Activated T-helper 1 cell treated with Interleukin-2 at 50 U/mL for 16 hours (primary cell): Measurements from ENCODE around the gene POC1A.

Experiments
- DNase-seq: peaks from one replicate; pipeline ENCODE4 v3.0.0-alpha.2; 2020; ENCODE audit warnings: low read depth

Gene POC1A

GRCh38 chr3:52150860-52151259 lies 3.4 kb downstream of the POC1A start:
- DNase-seq = no peak

- no peak for DNase-seq
Measured at GRCh38 chr3:52150357-52150756, 3.9 kb downstream of the POC1A start.

- DNase-seq = no peak
Measured at GRCh38 chr3:52149726-52150125, 4.5 kb downstream of the POC1A start.

- no peak for DNase-seq
Measured at GRCh38 chr3:52149021-52149420, 5.2 kb downstream of the POC1A start.

GRCh38 chr3:52147804-52148203 lies 6.4 kb downstream of the POC1A start:
- DNase-seq = no peak

GRCh38 chr3:52146811-52147210 lies 7.4 kb downstream of the POC1A start:
- no peak for DNase-seq

- DNase-seq = no peak
Measured at GRCh38 chr3:52146189-52146588, 8.0 kb downstream of the POC1A start.

GRCh38 chr3:52145736-52146110 lies 8.5 kb downstream of the POC1A start:
- DNase-seq = no peak

GRCh38 chr3:52144796-52145735 lies 9.2 kb downstream of the POC1A start:
- no peak for DNase-seq

- DNase-seq = peak; percentile 73
Measured at GRCh38 chr3:52144034-52144795, 10.0 kb downstream of the POC1A start.

- no peak for DNase-seq
Measured at GRCh38 chr3:52143616-52144015, 10.6 kb downstream of the POC1A start.

GRCh38 chr3:52143156-52143555 lies 11.1 kb downstream of the POC1A start:
- no peak for DNase-seq

GRCh38 chr3:52141751-52142150 lies 12.5 kb downstream of the POC1A start:
- no peak for DNase-seq

- DNase-seq = no peak
Measured at GRCh38 chr3:52140769-52141168, 13.5 kb downstream of the POC1A start.

- no peak for DNase-seq
Measured at GRCh38 chr3:52140000-52140399, 14.2 kb downstream of the POC1A start.

- DNase-seq = no peak
Measured at GRCh38 chr3:52137311-52137710, 16.9 kb downstream of the POC1A start.

- DNase-seq = no peak
Measured at GRCh38 chr3:52136513-52136912, 17.7 kb downstream of the POC1A start.

- no peak for DNase-seq
Measured at GRCh38 chr3:52135332-52135731, 18.9 kb downstream of the POC1A start.

GRCh38 chr3:52134761-52135160 lies 19.5 kb downstream of the POC1A start:
- DNase-seq = no peak

- DNase-seq = no peak
Measured at GRCh38 chr3:52132930-52133329, 21.3 kb downstream of the POC1A start.

GRCh38 chr3:52132041-52132440 lies 22.2 kb downstream of the POC1A start:
- no peak for DNase-seq

- DNase-seq = no peak
Measured at GRCh38 chr3:52130966-52131622, 23.1 kb downstream of the POC1A start.
